Adrenal gland (tissue), 12 donors: ENCODE measurements around the gene MRPS27. TPM values are rescaled to one million over a fixed set of nuclear protein-coding genes. Genes with fewer than 3 reads are reported as not detected.

Experiments
- DNase-seq, 7 donors: peaks; one replicate each; pipeline ENCODE4 v3.0.0-alpha.2; 2019 to 2020
- H3K27ac ChIP-seq, 5 donors: fragments of 200-600 bp; sonication (generic) in 4 of 5; 1 replicate in 3 of 5; 2 replicates in 2 of 5; pipeline versions ENCODE4 v1.5.1 to v1.8.0; 2016 to 2020; ENCODE audit warnings: mild to moderate bottlenecking in 1 of 5
- H3K27me3 ChIP-seq: fragments of 200-600 bp; 2 replicates; pipeline ENCODE4 v1.8.0; 2021
- H3K36me3 ChIP-seq, 2 donors: fragments of 200-600 bp; replicated peaks in 1 of 2; 1 replicate in 1 of 2; 2 replicates in 1 of 2; pipeline versions ENCODE4 v1.5.1 to v1.8.0; 2018 to 2022
- H3K4me1 ChIP-seq, 2 donors: fragments of 200-600 bp; replicated peaks in 1 of 2; 1 replicate in 1 of 2; 2 replicates in 1 of 2; pipeline versions ENCODE4 v1.5.1 to v1.8.0; 2018 to 2021
- H3K4me3 ChIP-seq, 4 donors: fragments of 200-600 bp; sonication (generic) in 3 of 4; one replicate each; pipeline ENCODE4 v1.5.1; 2016 to 2018
- H3K9me3 ChIP-seq, 3 donors: fragments of 200-600 bp; sonication (generic) in 1 of 3; replicated peaks in 1 of 3; 1 replicate in 2 of 3; 2 replicates in 1 of 3; pipeline versions ENCODE4 v1.5.1 to v1.8.0; 2016 to 2021
- POLR2A ChIP-seq, 2 donors: fragments of 450-650 bp; IDR thresholded peaks; one replicate each; pipeline ENCODE4 v1.6.1; 2017; ENCODE audit warnings: antibody characterized with exemption in 2 of 2, mild to moderate bottlenecking in 2 of 2, moderate library complexity in 1 of 2
- WGBS, 4 donors: extraction: QIAGEN DNeasy Blood & Tissue Kit in 2 of 4; methylation state at CpG; one replicate each; pipeline versions ENCODE4 v1.1.5 to v1.1.7; 2013 to 2017; 5-methylcytosine and 5-hydroxymethylcytosine counted together
- intact Hi-C, 2 donors: fragments of 100-400 bp; cut with DNase I; formaldehyde crosslinking; loops; one replicate each; pipeline versions ENCODE4 v1.14.1 to v1.15.0; 2022 to 2023
- polyA plus RNA-seq, 3 donors: library from polyadenylated mRNA; stranded (reverse); fragments of 200-250 nt in 2 of 3; fragments of 350-450 nt in 1 of 3; fragmentation: Illumina TruSeq in 1 of 3; extraction: RNeasy Lipid Tissue Mini Kit (QIAGEN cat#74804) in 1 of 3; gene quantifications; one replicate each; pipeline ENCODE4 v1.2.3, GENCODE V29; 2013 to 2014
- total RNA-seq, 9 donors: library from RNA; depleted of rRNA in 4 of 9; stranded (reverse); fragments of >200 nt in 4 of 9; fragments of 120-200 nt in 1 of 9; fragmentation: NEBNext Ultra II Directional in 1 of 9; extraction: Animal tissue kit (Norgen Biotek cat#: 25700) in 1 of 9; gene quantifications; one replicate each; pipeline versions ENCODE4 v1.1.0 to v1.2.4, GENCODE V29; 2013 to 2023
- TF ChIP-seq, protein P1 (sequence below), 6 experiments: fragments of 450-650 bp in 4 of 6; fragments of 200-600 bp in 2 of 6; sonication (generic) in 1 of 6; IDR thresholded peaks; 1 replicate in 5 of 6; 2 replicates in 1 of 6; pipeline versions ENCODE4 v1.5.1 to v1.8.0; 2016 to 2021; ENCODE audit warnings: antibody characterized with exemption in 6 of 6, mild to moderate bottlenecking in 2 of 6, moderate library complexity in 1 of 6
- donor health status: healthy with polysubstance abuse.
- donor health status: Bipolar disorder and iron deficiency.
- donor health status: DM: yes; HTN: yes; CAD: no.
- donor health status: DM: no; HTN: no; CAD: no.
- donor health status: DM: no; HTN: no; CAD: no.
- donor health status: DM: yes; HTN: yes; CAD: no.

MRPS27 gene
- total and polyA plus RNA-seq, 12 donors, result 20.8 to 92.8 (median 67.3) TPM

DNA sequence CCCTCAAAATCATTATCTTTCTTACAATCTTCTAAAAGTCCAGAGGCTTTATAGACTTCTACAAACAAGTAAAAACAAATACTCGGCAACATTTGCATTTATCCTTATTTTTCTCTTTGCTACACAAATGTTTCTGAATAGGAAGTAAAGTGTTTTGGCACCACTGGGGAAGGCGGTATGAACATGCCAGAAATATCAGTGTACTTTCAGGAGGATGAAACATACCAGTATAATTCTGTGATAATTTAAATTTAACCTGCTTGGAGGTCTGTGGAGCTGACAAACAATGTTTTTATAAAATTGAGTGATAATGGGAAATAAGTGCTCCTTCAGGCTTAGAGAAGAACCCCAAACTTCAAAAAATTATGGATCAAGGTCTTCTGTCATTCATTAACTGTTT lies 51.8 kb downstream of the MRPS27 start:
- Histone ChIP-seq H3K9me3 (no peaks in the 10 kb centered on the region), H3K27ac (no peak overlapping the region), H3K4me1 (peaks cover 7 to 25% of the 10 kb centered on the region in 2 donors), H3K27me3 (no peaks in the 10 kb centered on the region), H3K4me3 (no peak overlapping the region), H3K36me3 (no peaks in the 10 kb centered on the region)
- WGBS, 4 donors, result 59 to 71% (median 65%) methylated on average over 2 of the region's 2 CpGs
- TF ChIP-seq, protein P1, sequence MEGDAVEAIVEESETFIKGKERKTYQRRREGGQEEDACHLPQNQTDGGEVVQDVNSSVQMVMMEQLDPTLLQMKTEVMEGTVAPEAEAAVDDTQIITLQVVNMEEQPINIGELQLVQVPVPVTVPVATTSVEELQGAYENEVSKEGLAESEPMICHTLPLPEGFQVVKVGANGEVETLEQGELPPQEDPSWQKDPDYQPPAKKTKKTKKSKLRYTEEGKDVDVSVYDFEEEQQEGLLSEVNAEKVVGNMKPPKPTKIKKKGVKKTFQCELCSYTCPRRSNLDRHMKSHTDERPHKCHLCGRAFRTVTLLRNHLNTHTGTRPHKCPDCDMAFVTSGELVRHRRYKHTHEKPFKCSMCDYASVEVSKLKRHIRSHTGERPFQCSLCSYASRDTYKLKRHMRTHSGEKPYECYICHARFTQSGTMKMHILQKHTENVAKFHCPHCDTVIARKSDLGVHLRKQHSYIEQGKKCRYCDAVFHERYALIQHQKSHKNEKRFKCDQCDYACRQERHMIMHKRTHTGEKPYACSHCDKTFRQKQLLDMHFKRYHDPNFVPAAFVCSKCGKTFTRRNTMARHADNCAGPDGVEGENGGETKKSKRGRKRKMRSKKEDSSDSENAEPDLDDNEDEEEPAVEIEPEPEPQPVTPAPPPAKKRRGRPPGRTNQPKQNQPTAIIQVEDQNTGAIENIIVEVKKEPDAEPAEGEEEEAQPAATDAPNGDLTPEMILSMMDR (IDR thresholded peaks at IDR 0.05), result no peak
- no peak for TF ChIP-seq POLR2A (IDR thresholded peaks at IDR 0.05)
- no peak for DNase-seq
- intact Hi-C loops, result no loop called here

DNA sequence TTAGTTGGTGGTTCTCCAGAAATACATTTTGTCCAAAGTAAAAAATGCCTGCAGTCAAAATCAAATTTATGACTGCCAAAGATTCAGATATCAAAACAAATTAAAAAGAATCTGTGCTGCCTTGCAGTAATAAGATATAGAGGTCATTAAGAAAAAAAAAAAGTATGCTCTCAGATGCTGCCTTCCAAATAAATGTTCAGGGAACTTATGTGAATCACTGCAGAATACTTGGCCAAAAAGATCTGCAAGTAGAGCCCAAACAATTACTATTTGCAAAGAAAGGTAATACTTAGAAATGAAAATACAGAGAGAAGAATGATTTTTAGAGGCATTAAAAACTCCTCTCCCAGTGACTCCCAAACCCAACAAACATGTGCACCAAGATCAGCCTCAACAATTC lies 52.4 kb downstream of the MRPS27 start:
- Histone ChIP-seq H3K9me3 (no peaks in the 10 kb centered on the region), H3K36me3 (no peaks in the 10 kb centered on the region), H3K27ac (no peak overlapping the region), H3K4me3 (no peak overlapping the region), H3K27me3 (no peaks in the 10 kb centered on the region), H3K4me1 (peaks cover 7 to 25% of the 10 kb centered on the region in 2 donors)
- no peak for TF ChIP-seq POLR2A (IDR thresholded peaks at IDR 0.05)
- TF ChIP-seq, protein P1 (IDR thresholded peaks at IDR 0.05), result no peak
- no peak for DNase-seq
- intact Hi-C loops, result no loop called here

DNA sequence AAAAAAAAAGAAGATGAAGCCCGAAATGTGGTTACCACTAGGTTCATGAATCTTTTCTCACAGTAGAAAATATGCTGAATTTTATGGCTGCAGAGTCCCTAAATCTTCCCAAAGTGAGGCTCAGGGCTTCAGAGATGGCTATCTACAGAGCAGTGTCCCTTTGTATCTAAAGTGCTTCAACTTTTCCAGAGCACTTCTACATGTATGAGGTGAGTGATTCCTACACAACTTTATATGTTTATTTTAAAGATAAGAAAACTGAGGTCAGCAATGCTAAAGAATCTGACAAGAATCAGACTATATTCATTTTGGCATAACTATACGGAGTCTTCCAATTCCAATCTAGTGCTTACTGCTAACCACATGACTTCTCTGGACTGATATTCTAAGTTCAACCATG lies 53.2 kb downstream of the MRPS27 start:
- intact Hi-C loops, result no loop called here
- Histone ChIP-seq H3K27me3 (no peaks in the 10 kb centered on the region), H3K4me1 (peaks cover 7 to 25% of the 10 kb centered on the region in 2 donors), H3K9me3 (no peaks in the 10 kb centered on the region), H3K36me3 (no peaks in the 10 kb centered on the region), H3K27ac (no peak overlapping the region), H3K4me3 (no peak overlapping the region)
- 88 to 96% (median 94%) methylated on average over 2 of the region's 2 CpGs for WGBS, 4 donors
- DNase-seq, result no peak
- TF ChIP-seq POLR2A (IDR thresholded peaks at IDR 0.05), result no peak
- TF ChIP-seq, protein P1 (IDR thresholded peaks at IDR 0.05), result no peak

DNA sequence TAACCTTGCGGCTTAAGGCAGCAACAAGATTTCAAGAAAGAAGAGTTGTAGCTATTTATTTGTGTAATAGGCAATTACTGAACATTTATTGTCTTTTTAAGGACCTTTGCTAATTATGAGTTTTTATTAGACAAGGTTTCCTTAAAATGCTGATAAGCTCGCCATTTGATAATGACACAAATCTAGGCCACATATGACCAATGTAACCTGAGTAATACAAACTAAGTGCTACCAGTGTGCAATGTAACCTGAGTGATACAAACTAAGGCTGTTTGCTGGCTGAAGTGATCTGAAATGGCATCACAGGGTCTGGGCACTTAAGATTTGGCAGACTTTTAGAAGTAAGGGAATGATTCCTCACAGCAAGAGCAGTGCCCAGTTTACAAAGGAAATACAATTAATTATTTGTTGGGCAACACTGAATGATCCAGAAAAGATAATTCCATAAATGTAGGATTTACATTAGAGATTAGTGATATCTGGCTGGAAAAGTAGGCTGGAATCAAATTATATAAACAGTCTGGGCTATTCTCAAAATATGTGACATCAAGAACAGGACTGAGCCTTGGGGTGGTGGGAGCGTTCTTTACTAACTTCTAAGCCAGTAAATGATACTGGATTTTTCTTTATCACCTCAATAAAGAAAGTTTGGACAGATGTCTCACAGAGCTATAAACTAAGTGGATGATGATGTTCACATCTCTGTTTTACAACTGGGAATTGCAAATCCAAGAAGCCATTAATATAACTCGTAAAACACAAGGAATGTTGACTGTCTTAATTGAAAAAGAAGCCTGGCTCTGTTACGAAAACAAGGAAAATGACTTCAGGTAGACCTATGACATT lies 54.8 kb downstream of the MRPS27 start:
- Histone ChIP-seq H3K4me3 (no peak overlapping the region), H3K27ac (peak overlapping the region in 1 of 5 donors; percentile 25), H3K36me3 (no peaks in the 10 kb centered on the region), H3K27me3 (no peaks in the 10 kb centered on the region), H3K4me1 (peaks cover 7 to 25% of the 10 kb centered on the region in 2 donors), H3K9me3 (no peaks in the 10 kb centered on the region)
- no peak for DNase-seq
- intact Hi-C loops, result no loop called here
- TF ChIP-seq, protein P1 (IDR thresholded peaks at IDR 0.05), result no peak
- TF ChIP-seq POLR2A (IDR thresholded peaks at IDR 0.05), result no peak
- WGBS, 4 donors, result 85 to 89% (median 87%) methylated on average over 5 of the region's 5 CpGs
